Measurements from ENCODE around the gene RANGRF.

GRCh38 chr17:8285270-8286181 lies 2.9 kb upstream of the RANGRF start:
- TF ChIP-seq EZH2 (IDR thresholded peaks at IDR 0.05) (no peak), POLR2AphosphoS5 (IDR thresholded peaks at IDR 0.05; ENCODE audit: borderline replicate concordance, low read depth, low read length) (no peak)

All from SK-N-MC (cell line).